ENCODE measurements around the gene USP13. TPM values are rescaled to one million over a fixed set of nuclear protein-coding genes. Genes with fewer than 3 reads are reported as not detected.
A peak's percentile ranks its signal among the peaks of the same experiment; 100 is the strongest.

Gene USP13
- total RNA-seq, 4 donors from 2014 or later, result 117 to 453 (median 249) TPM

GRCh38 chr3:179735321-179735720, 82.5 kb downstream of the USP13 start:
- DNase-seq (no peak), ATAC-seq (no peak)
- H3K4me1 ChIP-seq, result peaks cover 50 to 54% of the 10 kb centered on the region in 2 donors
- in situ Hi-C loops (cut with MboI; ENCODE audit: low sequenced_read_pairs in 4 of 4), result no loop called here
- no peak overlapping the region for H3K4me3 ChIP-seq
- no peak for TF ChIP-seq POLR2A (IDR thresholded peaks at IDR 0.05)
- TF ChIP-seq, protein P1, sequence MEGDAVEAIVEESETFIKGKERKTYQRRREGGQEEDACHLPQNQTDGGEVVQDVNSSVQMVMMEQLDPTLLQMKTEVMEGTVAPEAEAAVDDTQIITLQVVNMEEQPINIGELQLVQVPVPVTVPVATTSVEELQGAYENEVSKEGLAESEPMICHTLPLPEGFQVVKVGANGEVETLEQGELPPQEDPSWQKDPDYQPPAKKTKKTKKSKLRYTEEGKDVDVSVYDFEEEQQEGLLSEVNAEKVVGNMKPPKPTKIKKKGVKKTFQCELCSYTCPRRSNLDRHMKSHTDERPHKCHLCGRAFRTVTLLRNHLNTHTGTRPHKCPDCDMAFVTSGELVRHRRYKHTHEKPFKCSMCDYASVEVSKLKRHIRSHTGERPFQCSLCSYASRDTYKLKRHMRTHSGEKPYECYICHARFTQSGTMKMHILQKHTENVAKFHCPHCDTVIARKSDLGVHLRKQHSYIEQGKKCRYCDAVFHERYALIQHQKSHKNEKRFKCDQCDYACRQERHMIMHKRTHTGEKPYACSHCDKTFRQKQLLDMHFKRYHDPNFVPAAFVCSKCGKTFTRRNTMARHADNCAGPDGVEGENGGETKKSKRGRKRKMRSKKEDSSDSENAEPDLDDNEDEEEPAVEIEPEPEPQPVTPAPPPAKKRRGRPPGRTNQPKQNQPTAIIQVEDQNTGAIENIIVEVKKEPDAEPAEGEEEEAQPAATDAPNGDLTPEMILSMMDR (IDR thresholded peaks at IDR 0.05 in 4 of 5, conservative IDR thresholded peaks at IDR 0.05 in 1 of 5), result no peak
- intact Hi-C loops (cut with DNase I; ENCODE audit: low total_unique reads), result loop anchor here (1.0 kb wide), 1 partner anchor 81 kb away; no protein-coding TSS in a partner anchor
- no peaks in the 10 kb centered on the region for H3K9me3 ChIP-seq
- peak overlapping the region; percentile 88 to 96 (median 94) for H3K27ac ChIP-seq
- no peaks in the 10 kb centered on the region for H3K27me3 ChIP-seq
- peaks cover 0 to 19% of the 10 kb centered on the region in 2 donors for H3K36me3 ChIP-seq

- Histone ChIP-seq H3K4me1 (peaks cover 18 to 19% of the 10 kb centered on the region in 2 donors), H3K36me3 (peaks cover 0 to 48% of the 10 kb centered on the region in 2 donors), H3K27ac (peak overlapping the region; percentile 40 to 95 (median 76)), H3K4me3 (no peak overlapping the region), H3K9me3 (no peaks in the 10 kb centered on the region), H3K27me3 (no peaks in the 10 kb centered on the region)
- in situ Hi-C loops (cut with MboI; ENCODE audit: low sequenced_read_pairs in 4 of 4) (no loop called here), intact Hi-C loops (cut with DNase I; ENCODE audit: low total_unique reads) (no loop called here)
- ATAC-seq (no peak), DNase-seq (no peak)
- TF ChIP-seq, protein P1 (IDR thresholded peaks at IDR 0.05 in 4 of 5, conservative IDR thresholded peaks at IDR 0.05 in 1 of 5), result no peak
- no peak for TF ChIP-seq POLR2A (IDR thresholded peaks at IDR 0.05)
These were observed 86.2 kb downstream of the USP13 start for GRCh38 chr3:179738998-179739397.

DNA sequence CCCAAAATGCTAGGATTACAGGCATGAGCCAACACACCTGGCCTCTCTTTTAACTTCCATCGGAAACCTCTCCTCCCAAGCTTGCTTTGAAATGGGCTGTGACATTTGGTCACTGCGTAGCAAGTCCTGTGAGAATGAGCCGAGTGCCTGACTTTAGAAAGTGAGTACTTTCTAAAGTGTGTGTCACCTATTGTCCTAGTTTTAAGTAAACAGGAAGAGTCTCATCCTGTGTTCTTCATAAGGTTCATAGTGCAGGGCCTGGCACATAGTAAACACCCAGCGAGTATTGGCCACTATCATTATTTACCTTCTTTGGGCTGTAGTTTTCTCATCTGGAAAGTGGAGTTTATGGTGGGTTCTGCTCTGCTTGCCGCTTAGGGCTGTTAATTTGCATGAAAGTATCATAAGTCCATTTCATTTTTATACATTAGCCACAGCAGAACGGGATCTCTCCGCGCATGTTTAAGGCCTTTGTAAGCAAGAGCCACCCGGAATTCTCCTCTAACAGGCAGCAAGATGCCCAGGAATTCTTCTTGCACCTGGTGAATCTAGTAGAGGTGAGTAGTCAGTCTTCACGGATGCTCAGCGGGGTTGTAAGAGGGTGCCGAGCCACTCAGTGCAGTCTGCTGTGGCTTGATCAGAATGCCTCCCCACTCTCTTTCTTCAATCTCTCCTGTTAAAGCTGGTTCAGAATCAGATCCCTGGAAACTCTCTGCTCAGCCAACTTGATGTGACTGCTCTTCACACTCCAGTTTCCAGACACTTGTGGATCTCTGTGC, 87.2 kb downstream of the USP13 start:
- intact Hi-C loops (cut with DNase I; ENCODE audit: low total_unique reads), result no loop called here
- ATAC-seq (peak in 1 of 2 donors; percentile 54), DNase-seq (no peak)
- in situ Hi-C loops (cut with MboI; ENCODE audit: low sequenced_read_pairs in 4 of 4), result loop anchor here in 1 of 4 donors (10.0 kb wide), 1 partner anchor 85 kb away; the partner anchor contains the start of gene USP13
- peak overlapping the region in 1 of 4 donors; percentile 4 for H3K4me3 ChIP-seq
- H3K4me1 ChIP-seq, result peaks cover 8 to 12% of the 10 kb centered on the region in 2 donors
- H3K27me3 ChIP-seq, result no peaks in the 10 kb centered on the region
- TF ChIP-seq POLR2A (IDR thresholded peaks at IDR 0.05), result peak in 1 of 2 donors; percentile 23
- TF ChIP-seq, protein P1 (IDR thresholded peaks at IDR 0.05 in 4 of 5, conservative IDR thresholded peaks at IDR 0.05 in 1 of 5), result no peak
- H3K36me3 ChIP-seq, result peaks cover 0 to 54% of the 10 kb centered on the region in 2 donors
- no peaks in the 10 kb centered on the region for H3K9me3 ChIP-seq
- H3K27ac ChIP-seq, result peak overlapping the region; percentile 49 to 95 (median 76)

- Histone ChIP-seq H3K4me3 (no peak overlapping the region), H3K9me3 (no peaks in the 10 kb centered on the region), H3K27me3 (no peaks in the 10 kb centered on the region), H3K4me1 (no peaks in the 10 kb centered on the region), H3K36me3 (peaks cover 0 to 62% of the 10 kb centered on the region in 2 donors), H3K27ac (peak overlapping the region; percentile 1 to 51 (median 39))
- TF ChIP-seq, protein P1 (IDR thresholded peaks at IDR 0.05 in 4 of 5, conservative IDR thresholded peaks at IDR 0.05 in 1 of 5), result no peak
- TF ChIP-seq POLR2A (IDR thresholded peaks at IDR 0.05), result no peak
- in situ Hi-C loops (cut with MboI; ENCODE audit: low sequenced_read_pairs in 4 of 4) (loop anchor here in 1 of 4 donors (10.0 kb wide), 1 partner anchor 89 kb away; the partner anchor contains the start of gene USP13), intact Hi-C loops (cut with DNase I; ENCODE audit: low total_unique reads) (no loop called here)
- no peak for DNase-seq
- peak; percentile 29 to 52 for ATAC-seq
These were observed 91.1 kb downstream of the USP13 start for GRCh38 chr3:179743913-179744312.
